SU-DHL-6 (cell line): ENCODE data around the gene C19orf18.

Experiments
- EZH2phosphoT487 ChIP-seq: fragments of 200-600 bp; sonication (generic), shearing (Covaris generic); conservative IDR thresholded peaks from 2 replicates; pipeline ENCODE4 v1.6.1; 2018; ENCODE audit warnings: mild to moderate bottlenecking, antibody characterized with exemption, low read length, moderate library complexity, mixed read lengths
- TF ChIP-seq, protein P1 (sequence below): fragments of 200-600 bp; sonication (generic); IDR thresholded peaks from one replicate; pipeline ENCODE4 v1.5.1; 2017; ENCODE audit warnings: antibody characterized with exemption, mild to moderate bottlenecking, low read length, moderate library complexity; ENCODE audit not compliant: insufficient read depth, poor library complexity, severe bottlenecking

DNA sequence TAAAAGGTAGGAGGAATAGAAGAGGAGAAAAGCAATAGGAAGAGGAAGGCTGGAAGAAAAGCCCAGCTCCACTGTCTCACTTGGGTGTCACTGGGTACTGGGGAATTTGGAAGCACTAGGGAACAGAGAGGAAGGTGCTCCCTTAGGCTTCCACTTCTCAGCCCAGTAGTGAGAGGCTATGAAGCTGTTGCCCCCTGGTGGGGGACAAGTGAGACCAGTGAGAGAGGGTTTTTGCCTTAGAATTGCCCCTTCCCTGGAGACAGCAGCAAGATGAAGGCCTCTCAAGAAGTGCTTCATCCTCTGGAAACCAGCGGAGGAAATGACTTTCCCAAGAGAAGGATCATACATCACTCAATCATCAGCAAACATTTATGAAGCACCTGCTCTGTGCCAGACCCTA is 33.0 kb upstream of the C19orf18 start:
- TF ChIP-seq, protein P1, sequence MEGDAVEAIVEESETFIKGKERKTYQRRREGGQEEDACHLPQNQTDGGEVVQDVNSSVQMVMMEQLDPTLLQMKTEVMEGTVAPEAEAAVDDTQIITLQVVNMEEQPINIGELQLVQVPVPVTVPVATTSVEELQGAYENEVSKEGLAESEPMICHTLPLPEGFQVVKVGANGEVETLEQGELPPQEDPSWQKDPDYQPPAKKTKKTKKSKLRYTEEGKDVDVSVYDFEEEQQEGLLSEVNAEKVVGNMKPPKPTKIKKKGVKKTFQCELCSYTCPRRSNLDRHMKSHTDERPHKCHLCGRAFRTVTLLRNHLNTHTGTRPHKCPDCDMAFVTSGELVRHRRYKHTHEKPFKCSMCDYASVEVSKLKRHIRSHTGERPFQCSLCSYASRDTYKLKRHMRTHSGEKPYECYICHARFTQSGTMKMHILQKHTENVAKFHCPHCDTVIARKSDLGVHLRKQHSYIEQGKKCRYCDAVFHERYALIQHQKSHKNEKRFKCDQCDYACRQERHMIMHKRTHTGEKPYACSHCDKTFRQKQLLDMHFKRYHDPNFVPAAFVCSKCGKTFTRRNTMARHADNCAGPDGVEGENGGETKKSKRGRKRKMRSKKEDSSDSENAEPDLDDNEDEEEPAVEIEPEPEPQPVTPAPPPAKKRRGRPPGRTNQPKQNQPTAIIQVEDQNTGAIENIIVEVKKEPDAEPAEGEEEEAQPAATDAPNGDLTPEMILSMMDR = no peak
- TF ChIP-seq EZH2phosphoT487 = no peak
